ENCODE data around the gene HAVCR2.

DNA sequence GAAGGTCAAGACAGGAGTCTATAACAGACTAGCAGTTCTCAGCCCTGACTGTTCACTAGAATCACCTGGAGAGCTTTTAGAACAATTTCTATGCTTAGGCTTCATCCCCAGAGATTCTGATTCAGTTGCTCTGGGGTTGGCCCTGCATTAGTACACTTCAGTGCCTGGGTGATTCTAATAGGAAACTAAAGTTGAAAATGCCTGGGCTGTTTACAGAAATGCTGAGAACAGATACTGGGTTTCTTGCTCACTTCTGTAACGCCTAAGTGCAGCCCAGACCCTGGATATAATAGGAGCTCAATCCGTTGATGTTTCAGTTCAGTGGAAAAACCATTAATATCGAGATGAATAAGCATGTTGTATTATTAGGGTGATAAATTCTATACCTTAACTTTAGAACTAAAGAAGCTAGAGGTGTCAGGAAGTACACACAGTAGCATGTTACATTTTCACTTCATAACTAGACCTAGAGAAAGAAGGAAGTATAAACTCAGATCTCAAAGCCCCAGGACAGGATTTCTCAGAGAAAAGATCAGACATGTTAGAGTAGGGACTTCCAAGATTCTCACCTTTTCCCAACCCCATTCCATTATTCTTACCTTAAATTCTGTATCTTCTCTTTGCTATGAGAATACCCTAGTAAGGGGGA lies 20.4 kb downstream of the HAVCR2 start:
- TF ChIP-seq, protein P1, sequence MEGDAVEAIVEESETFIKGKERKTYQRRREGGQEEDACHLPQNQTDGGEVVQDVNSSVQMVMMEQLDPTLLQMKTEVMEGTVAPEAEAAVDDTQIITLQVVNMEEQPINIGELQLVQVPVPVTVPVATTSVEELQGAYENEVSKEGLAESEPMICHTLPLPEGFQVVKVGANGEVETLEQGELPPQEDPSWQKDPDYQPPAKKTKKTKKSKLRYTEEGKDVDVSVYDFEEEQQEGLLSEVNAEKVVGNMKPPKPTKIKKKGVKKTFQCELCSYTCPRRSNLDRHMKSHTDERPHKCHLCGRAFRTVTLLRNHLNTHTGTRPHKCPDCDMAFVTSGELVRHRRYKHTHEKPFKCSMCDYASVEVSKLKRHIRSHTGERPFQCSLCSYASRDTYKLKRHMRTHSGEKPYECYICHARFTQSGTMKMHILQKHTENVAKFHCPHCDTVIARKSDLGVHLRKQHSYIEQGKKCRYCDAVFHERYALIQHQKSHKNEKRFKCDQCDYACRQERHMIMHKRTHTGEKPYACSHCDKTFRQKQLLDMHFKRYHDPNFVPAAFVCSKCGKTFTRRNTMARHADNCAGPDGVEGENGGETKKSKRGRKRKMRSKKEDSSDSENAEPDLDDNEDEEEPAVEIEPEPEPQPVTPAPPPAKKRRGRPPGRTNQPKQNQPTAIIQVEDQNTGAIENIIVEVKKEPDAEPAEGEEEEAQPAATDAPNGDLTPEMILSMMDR (IDR thresholded peaks at IDR 0.05) = no peak
- no peak for TF ChIP-seq POLR2AphosphoS5 (IDR thresholded peaks at IDR 0.05)
- TF ChIP-seq POLR2A (IDR thresholded peaks at IDR 0.05) = no peak
